Stimulated activated CD8-positive, alpha-beta memory T cell treated with anti-CD3 and anti-CD28 coated beads, Interleukin-4, amount 100 ng/mL, for 48 hours (primary cell): ENCODE data around the gene ECEL1.

Source experiments
- DNase-seq: peaks from one replicate; pipeline ENCODE4 v3.0.0-alpha.2; 2020

Gene ECEL1

DNA sequence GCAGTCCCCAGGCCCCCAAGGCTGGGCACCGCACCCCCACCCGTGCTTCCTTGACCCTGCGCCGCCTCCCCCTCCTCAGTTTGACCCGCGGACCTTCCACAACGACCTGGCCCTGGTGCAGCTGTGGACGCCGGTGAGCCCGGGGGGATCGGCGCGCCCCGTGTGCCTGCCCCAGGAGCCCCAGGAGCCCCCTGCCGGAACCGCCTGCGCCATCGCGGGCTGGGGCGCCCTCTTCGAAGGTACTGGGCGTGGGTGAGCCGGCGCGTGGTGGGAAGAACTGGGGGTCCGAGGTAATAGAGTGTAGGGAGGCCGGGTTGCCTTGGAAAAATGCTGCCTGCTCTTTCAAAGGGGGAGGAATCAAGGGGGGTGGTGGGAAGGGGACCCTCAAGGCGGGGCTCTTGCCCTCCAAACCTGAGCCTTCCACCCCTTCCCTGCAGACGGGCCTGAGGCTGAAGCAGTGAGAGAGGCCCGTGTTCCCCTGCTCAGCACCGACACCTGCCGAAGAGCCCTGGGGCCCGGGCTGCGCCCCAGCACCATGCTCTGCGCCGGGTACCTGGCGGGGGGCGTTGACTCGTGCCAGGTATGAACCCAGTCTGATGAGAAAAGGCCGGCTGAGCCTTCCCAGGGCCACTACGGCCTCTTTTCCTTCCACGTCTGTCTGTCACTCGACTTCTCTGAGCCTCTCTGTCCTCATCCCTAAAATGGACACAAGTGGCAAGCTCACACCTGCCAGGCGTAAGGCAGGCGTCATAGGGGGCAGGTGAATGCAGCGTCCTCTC lies 35.2 kb upstream of the ECEL1 start:
- DNase-seq: no peak

DNA sequence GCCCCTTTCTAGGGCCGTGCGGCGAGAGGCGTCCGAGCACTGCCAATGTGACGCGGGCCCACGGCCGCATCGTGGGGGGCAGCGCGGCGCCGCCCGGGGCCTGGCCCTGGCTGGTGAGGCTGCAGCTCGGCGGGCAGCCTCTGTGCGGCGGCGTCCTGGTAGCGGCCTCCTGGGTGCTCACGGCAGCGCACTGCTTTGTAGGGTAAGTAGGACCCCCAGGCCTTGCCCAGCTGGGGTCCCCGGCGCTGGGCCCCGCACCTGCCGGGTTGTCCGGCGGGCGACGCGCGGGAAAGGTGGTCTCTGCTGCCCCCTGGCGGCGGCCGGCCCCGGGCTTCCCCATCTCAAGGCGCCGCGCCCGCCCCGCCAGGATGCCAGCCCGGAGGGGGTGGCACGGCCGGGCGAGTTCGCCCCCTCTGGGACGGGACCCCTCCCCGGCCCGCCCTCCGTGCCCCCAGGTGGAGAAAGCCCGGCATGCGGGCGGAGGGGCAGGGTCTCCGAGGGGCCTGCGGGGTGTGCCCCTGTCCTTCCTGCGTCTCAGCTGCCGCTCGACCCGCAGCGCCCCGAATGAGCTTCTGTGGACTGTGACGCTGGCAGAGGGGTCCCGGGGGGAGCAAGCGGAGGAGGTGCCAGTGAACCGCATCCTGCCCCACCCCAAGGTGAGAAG lies 34.5 kb upstream of the ECEL1 start:
- peak; percentile 86 for DNase-seq

DNA sequence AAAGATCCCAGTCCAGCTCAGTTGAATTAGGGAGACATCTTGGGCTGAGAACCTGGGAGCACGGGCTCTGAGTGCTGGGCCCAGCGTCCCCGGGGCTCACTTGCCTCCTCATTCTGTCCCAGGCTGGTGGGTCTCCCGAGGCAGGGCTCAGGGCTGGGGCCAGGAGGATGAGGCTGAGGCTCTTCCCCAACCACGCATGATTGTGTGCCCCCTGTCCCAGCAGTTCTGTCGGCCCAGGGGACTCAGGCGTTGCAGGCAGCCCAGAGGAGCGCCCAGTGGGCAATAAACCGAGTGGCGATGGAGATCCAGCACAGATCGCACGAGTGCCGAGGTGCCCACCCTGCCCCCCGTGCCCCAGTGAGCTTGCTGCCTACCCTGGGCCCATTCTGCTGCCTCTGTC lies 33.5 kb upstream of the ECEL1 start:
- no peak for DNase-seq

DNA sequence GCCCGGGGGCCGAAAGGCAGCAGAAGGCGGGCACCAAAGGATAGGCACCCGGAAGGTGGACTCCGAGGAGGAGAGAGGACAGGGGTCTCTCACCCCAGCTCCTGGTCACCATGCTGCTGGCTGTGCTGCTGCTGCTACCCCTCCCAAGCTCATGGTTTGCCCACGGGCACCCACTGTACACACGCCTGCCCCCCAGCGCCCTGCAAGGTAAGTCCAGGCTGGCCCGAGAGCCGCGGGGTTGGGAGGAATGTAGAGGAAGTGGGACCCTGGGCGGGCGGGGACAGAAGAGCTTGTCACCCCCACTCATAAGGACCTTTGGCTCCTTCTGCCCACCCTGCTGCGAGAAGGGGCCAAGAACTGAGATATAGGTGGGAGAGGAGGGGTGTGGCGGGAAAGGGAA lies 32.9 kb upstream of the ECEL1 start:
- DNase-seq: no peak

DNA sequence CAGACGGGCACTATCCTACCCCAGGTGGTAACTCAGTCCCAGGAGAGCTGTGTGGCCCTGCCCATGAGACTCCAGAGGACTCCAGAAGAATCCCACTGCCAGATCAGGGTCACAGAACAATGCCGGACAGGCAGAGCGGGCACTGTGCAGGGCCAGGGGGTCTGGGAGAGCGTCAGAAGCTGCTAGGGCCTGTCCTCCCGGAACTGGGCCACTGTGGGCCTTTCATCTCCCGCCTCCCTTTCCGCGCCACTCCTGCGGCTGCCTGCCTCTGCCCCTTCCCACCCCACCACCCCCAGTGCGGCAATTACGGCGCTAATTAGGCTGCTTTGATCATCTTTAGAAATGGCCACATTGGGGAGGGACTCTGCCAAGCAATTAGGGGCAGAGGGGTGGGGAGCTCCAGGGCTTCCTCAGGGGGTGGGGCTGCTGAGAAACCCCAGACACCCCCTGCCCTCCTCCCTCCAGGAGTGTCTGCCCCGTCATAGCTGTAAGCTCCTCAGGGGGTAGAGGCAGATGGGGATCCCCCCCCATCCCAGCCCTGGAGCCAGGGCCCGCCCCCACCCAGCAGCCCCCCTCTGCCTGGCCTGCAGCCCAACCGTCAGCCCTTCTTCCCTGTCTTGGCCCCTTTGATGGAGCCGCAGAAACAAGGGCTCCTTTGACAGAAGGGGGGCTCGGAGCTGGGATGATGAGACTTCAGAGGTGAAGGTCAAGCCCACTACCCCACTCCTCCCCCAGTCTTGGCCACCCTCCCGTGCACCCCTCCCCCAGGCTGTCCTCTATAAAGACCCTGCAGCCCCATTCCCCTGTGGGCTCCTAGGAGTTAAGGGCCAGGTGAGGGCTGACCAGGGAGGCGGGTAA lies 32.2 kb upstream of the ECEL1 start, which contains the start of gene PRSS56:
Gene PRSS56 (plus strand): TSS at position 808 of the 858 bp plus-strand sequence. CDS start 211 bp downstream, outside the sequence.
- no peak for DNase-seq

DNA sequence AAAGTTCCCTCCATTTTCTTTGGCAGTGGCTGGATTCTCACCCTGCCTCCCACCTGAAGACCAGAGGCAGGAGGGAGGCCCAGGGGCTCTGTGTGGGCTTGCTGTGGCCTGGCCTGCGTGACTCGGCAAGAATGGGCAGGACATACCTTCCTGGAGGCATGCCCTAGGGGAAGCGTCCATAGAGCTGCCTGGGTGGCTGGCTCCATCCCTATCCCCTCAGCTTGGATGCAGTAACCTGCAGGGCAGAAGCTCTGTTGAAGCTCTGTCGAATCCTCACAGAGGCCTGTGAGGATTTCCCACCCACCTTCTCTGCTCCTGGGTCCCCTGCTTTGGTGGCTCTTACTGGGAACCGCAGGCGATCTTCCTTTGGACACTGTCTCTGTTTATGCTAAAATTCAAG lies 31.2 kb upstream of the ECEL1 start:
- no peak for DNase-seq

DNA sequence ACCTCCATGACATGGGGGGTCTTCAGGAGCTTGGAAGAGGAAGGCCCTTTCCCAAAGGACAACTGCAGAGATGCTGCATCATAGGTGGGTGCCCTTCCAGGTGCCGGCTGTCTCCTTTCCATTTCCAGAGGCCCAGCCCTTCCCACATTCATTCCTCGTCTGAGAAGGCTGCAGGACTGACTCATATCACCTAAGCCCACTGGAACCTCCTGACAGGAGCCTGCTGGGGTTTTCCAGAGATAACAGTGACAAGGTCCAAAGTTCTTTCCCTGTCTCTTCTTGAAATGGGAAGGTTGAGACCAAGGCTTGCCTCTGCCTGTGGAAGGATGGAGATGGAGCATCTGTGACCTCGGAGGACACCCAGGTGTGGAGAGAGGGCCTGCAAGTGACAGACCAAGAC lies 28.9 kb upstream of the ECEL1 start:
- DNase-seq: no peak

DNA sequence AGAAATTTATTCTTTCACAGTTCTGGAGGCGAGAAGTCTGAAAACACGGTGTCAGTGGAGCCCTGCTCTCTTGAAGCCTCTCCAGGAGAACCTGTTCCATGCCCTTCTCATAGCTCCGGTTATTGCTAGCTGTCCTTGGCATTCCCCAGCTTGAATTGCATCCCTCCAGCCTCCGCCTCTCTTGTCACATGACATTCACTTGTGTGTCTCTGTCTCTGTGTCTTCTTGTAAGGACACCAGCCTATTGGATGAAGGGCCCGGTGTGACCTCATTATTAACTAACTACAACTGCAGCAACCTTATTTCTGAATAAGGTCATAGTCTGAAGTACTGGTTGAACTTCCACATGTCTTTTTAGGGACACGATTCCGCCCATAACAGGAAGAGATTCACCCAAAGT lies 28.0 kb upstream of the ECEL1 start:
- no peak for DNase-seq

DNA sequence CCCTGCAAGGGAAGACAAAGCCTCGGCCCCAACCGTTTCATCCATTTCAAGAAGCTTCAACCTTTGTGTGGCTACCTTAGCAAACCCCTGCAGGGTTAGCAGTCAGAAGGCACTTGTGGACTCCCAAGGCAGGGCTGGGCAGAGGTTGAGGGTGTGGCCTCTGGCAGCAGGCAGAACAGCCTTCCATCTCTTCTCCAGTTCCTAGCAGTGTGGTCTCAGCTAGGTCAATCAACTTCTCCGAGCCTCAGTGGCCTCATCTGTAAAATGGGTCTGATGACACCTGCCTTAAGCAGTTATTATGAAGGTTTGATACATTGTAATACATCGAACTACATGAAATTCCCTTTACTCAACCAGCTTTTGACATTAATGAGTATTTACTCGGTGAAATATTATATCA lies 25.7 kb upstream of the ECEL1 start:
- no peak for DNase-seq

DNA sequence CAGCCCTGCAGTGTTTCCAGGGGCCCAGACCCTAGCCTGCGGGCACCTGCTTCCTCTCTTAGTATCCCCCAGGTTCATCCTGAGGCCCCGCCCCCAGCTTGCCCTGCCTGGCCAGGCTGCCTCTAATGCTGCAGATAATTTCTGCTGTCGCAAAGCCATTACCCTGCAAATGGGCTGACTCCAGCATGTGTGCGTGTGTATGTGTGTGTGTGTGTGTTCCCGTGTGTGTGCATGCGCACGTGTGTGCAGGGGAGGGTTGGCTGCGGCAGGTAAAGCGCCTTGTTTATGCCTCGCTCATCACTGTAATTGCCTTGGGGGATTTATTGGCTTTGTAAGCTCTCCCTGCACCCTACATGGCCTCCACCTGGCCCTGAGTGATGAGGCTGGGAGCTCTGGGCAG lies 25.0 kb upstream of the ECEL1 start:
- no peak for DNase-seq

DNA sequence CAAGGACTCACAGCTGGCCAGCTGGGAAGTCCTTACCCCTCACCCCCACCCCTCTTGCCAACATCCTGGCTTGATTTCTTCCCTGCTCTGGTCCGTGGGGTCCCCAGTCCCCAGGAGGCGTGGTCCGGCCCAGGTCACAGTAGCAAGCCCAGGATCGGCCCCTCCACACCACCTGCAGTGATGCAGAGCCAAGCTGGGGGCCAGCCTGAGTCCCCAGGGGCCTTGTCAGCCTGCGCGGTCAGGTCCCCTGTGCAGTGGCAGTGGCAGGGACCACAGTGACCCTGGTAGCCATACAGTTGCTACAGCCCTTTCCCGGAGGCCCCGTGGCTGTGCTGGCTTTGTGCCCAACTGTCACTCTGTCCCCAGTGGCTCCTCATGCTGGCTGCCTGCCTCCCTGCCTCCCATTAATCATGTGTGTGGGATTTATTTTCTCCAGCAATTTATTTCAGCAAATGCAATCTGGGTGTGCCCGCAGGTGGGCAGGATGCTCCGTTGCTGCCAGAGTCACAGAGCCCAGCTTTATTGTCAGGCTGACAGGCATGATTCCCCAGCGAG lies 23.8 kb upstream of the ECEL1 start:
- no peak for DNase-seq

DNA sequence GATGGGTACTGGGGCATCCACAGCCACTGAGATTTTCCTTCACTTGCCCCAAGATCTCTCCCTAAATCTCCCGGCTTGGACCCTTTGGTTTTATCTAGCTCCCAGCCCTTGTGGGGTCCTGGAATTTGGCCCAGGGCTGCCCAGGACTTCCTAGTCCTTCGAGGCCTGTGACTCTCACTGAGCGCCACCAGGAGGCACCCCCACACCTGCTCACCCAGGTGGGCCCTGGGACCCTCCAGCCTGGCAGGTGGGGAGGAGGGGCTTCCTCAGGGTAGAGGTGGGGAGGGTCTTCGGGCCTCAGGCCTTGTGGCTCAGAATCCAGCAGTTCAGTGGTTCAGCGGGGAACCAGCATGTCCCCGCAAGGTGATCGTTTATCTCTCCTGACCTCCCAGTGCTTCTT lies 20.6 kb upstream of the ECEL1 start:
- DNase-seq: no peak

DNA sequence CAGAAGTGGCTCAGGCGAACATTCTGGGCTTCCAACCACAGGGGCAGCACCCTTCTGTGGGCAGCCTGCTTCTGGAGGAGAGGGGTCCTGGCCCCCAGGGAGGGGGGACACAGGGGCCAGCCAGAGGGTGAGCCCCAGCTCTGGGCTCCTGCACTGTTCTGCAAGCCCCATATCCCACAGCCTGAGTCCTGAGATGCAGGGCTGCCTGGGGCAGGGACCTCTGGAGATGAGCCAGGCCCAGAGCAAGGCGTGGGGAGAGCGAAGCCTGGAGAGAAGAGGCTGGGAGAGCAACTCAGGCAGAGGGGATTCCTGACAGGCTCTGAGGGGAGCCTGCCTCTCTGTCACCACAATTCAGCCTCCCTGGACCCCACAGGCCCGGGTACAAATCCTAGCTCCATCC lies 19.1 kb upstream of the ECEL1 start:
- no peak for DNase-seq

DNA sequence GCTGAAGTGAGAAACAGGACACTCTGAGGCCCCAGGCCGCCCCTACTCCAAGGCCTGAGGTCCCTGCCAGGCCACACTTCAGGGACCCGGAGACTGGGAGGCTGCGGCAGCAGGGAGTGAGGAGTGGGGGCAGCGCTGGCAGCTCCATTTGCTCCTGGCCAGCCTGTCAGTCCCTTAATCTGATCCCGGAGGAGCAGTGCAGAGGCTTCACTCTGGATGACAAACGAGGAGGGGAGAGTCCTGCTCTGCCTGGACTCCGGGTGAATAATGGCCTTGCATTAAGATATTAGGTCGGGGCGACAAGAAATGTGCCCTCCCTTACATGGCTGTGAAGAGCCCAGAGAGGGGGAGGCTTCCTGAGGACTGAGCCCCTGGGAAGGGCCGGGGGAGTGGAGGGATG lies 18.2 kb upstream of the ECEL1 start:
- no peak for DNase-seq

DNA sequence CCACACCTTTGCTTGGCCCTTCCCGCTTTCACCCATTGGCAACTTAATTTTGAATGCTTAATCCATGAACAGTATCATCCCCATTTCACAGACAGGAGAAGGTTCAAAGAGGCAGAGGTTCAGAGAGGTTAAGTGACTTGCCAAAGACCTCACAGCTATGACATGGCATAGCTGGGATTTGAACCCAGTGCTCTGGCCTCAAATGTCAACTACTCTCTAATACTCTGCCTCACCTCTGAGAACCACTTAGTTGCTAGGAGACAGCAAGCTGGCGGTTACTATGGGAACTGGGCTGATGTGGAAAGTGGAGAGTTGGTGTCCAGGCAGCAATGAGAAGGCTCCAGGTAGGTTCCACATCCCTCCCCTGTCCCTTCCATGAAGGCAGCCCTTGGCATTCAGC lies 16.8 kb upstream of the ECEL1 start:
- DNase-seq: no peak

DNA sequence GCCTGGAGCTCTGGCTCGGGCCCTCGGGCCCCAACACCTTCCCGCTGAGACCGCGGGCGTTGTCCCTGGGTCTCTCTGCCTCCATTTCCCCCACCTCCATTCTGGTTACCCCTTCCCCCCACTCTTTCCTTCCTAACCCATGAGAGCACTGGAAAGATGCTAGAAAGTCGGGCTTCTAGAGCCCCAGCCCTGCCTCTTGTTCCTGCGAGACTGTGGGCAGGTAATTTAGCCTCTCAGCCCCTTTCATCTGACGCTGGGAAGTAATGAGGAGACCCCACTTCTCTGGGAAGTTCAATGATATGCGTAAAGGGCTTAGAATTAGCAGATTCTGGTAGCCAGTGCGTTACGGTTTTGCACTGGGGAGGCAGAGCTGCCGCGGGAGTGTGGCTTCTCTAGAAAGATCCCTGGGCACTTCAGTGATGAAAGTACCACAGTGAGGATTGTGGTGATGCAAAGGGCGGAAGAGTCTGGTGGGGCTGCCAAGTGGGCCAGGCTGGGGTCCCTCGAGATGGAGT lies 16.2 kb upstream of the ECEL1 start:
- DNase-seq: no peak

DNA sequence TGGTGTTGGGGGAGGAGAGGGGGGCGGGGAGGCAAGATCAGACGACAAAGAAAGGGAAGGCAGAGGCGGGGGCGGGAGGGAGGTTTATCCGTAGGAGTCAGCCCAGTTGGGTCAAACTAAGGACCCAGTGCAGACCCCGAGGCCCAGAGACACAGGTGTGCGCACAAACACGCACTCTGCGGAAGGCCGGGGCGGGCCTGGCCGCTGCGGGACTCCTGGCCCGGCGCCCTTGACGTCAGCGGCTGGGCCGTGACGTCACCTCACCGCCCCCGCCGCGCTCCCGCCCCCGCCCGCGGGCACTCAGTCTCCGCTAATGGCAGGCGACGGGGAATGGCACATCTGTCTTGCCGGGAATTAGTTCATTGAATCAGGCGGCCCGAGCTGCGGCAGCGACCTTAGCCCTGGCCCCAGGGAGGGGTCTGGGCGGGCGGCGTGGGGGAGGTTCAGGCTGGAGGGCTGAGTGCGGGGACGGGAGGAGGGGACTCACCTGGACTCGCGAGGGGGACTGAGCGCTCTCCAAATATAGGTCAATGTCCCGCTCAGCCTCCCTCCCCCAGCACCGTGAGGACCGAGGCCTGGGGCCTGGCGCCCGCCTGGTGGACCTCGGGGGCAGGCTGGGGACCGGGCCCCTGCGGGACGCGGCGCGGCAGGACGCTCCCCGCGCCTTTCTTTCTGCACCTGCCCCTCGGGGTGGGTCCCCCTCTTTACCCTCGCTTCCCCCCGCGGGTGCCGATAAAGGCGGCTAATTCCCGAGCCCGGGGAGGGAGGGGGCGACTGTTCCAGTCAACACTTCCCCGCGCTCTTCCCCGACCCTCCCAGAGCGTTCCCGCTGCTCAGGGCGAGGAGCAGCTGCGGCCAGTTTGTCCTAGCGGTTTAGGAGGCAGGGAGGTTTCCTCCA lies 15.5 kb upstream of the ECEL1 start:
- peak; percentile 58 for DNase-seq

DNA sequence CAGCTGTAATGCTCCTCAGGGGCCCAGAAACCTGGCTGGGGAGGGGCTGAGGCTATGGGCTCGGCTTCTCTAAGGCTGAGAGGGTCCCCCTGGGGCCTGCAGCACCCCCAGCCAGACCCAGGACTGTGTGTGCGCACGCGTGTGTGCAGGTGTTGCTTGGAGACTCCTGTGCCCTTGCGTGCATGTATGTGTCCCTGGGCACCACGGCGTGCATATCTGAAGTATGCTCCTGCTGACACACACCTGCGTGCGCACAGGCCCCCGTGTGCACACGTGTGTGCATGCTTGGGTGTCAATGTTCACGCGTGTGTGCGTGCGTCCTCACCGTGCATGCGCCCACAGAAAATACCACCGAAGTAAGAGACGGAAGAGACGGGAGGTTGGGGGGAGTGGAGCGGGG lies 14.9 kb upstream of the ECEL1 start:
- DNase-seq: no peak

DNA sequence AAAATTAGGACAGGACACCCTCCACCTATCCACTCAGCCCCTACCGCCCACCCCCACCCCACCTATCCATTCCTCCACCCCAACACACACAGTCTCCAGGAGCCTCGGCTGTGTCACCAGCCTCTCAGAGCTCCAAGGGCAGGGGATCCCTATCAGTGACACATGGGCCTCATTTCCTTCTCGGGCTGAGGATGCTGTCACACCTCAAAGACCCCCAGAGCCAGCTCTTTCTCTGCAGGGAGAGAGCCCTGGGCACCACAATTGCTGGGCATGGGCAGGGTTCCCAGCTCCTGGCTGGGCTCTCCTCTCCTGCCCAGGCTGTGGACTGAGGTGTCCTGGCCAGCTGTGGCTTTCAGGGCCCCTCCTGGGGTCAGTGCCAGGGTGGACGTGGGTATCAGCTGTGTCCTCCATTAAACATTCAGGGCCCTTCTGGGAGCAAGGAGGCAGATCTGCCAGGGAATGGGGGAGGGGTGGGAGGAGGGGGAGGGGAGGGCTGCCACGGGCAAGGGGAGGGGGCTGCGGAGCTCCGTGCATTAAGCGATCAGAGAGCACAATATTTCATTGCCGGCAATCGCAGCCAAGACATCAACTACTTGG lies 14.3 kb upstream of the ECEL1 start:
- no peak for DNase-seq

DNA sequence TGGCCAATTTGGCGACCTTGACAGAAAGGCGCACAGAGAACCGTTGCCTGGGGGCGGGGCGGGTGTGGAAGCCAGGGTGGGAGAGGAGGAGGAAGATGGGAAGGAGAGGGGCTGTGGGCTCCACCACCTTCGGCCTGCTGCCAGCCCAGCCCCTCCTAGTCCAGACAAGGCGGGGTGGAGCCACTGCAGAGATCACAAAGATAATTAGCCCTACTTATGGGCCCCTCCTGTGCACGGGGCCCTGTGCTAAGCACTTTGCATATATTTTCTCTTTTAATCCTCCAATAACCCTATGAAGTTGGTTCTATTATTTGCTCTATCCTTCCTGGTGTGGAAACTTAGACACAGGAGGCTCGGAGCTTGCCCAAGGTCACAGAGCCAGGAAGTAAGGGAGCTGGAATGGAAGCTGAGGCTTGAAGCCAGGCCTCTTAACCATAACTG lies 13.7 kb upstream of the ECEL1 start:
- DNase-seq: no peak

DNA sequence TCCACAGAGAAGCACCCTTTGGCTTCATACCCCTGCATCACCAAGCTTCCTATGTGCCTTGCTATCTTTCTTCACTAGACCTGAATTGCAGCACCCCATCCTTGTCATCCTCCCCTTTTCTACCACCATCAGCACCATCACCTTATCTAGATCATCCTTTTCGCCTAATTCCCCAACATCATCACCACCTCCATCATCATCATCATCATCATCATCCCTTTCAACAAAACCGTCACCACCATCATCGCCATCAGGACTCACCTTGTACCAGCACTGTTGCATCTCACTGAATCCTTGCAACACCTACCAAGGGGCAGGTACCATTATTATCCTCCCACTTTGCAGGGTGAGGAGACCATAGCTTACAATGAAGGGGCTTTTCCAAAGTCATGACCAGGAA lies 10.8 kb upstream of the ECEL1 start:
- DNase-seq: no peak

DNA sequence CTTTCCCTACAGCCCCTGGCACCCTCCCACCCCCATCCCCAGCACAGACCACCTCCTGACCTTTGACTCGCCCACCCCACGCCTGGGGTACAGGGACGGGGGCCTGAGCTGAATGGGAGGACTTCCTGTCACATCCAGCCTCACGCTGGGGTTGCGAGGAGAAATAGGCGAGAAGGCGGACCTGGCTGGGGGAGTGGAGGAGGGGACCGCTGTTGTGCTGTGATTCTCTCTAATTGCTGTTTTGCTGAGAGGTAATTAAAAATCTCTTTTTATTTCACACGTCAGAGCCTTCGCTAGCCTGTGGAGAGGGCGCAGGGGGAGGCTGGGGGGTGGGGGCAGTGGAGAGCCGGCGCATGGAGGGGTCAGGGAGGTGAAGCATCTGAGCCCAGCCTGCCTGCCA lies 9.7 kb upstream of the ECEL1 start:
- DNase-seq: no peak
